ENCODE data around the gene WDR70.

GRCh38 chr5:37494756-37495155, 115.6 kb downstream of the WDR70 start:
- TF ChIP-seq EZH2 (IDR thresholded peaks at IDR 0.05; ENCODE audit: low read depth): no peak
- TF ChIP-seq, protein P1, sequence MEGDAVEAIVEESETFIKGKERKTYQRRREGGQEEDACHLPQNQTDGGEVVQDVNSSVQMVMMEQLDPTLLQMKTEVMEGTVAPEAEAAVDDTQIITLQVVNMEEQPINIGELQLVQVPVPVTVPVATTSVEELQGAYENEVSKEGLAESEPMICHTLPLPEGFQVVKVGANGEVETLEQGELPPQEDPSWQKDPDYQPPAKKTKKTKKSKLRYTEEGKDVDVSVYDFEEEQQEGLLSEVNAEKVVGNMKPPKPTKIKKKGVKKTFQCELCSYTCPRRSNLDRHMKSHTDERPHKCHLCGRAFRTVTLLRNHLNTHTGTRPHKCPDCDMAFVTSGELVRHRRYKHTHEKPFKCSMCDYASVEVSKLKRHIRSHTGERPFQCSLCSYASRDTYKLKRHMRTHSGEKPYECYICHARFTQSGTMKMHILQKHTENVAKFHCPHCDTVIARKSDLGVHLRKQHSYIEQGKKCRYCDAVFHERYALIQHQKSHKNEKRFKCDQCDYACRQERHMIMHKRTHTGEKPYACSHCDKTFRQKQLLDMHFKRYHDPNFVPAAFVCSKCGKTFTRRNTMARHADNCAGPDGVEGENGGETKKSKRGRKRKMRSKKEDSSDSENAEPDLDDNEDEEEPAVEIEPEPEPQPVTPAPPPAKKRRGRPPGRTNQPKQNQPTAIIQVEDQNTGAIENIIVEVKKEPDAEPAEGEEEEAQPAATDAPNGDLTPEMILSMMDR (conservative IDR thresholded peaks at IDR 0.05): no peak

All from PC-9 (cell line).